Measurements from ENCODE around the gene ACAT1. TPM values are rescaled to one million over a fixed set of nuclear protein-coding genes. Genes with fewer than 3 reads are reported as not detected.

ACAT1 gene
- total and polyA plus RNA-seq, 10 of the 15 experiments (the other 5 are each of a cell fraction or from before 2014, with no cell fraction given): 57.1 to 139 (median 91.2) TPM

DNA sequence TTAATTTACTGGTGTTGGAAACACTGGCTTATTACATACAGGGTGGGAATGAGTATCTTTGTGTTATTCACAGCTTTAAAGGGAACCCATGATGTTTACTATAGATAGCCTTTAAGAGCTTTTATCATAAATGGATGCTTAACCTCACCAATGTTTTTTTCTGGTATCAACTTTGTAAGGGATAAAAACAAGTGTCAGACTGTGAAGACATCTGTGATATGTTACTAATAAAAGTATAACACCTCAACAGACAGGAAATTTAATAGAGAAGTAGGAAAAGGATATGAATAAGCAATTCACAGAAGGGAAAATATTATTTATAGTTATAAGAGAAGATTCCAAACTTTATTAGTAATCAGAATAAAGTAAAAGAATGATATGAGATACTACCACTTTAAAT lies 46.3 kb downstream of the ACAT1 start:
- H3K27ac ChIP-seq (ENCODE audit: control insufficient read depth, insufficient read depth): no peak overlapping the region
- H2AFZ ChIP-seq (ENCODE audit: control insufficient read depth, low read depth, low read length): no peak overlapping the region
- DNase-seq (ENCODE audit: low read depth, low spot score) (no peak), ATAC-seq (no peak), FAIRE-seq (no peak)
- H3K27me3 ChIP-seq (replicated peaks in 1 of 2; ENCODE audit: control insufficient read depth in 2 of 2, insufficient read depth in 2 of 2, low read length in 1 of 2): no peaks in the 10 kb centered on the region
- ChIA-PET RAD21 (ENCODE audit: unreplicated experiment) (no interaction called here), SMC1A (ENCODE audit: uncharacterized antibody, unreplicated experiment) (no interaction called here), CTCF (no interaction called here), POLR2A (no interaction called here)
- H3K4me1 ChIP-seq (ENCODE audit: control insufficient read depth, insufficient read depth, low read length): peaks cover 6% of the 10 kb centered on the region
- no peak overlapping the region for H3K4me3 ChIP-seq
- H3K79me2 ChIP-seq (ENCODE audit: control insufficient read depth, insufficient read depth, low read length): no peaks in the 10 kb centered on the region
- BruUV-seq (replicated peaks): no TSS peak
- H3K9ac ChIP-seq (ENCODE audit: control insufficient read depth, insufficient read depth, low read length): no peak overlapping the region
- in situ Hi-C loops (cut with MboI) (no loop called here), intact Hi-C loops (cut with micrococcal nuclease; ENCODE audit: unreplicated experiment) (no loop called here)
- peaks cover 2 to 52% of the 10 kb centered on the region in 2 experiments for H3K36me3 ChIP-seq (ENCODE audit: control insufficient read depth in 2 of 2, insufficient read depth in 2 of 2, low read length in 1 of 2)
- no peaks in the 10 kb centered on the region for H4K20me1 ChIP-seq (ENCODE audit: control insufficient read depth, insufficient read depth)
- H3K9me3 ChIP-seq (replicated peaks; ENCODE audit: control insufficient read depth, insufficient read depth, low read length): no peaks in the 10 kb centered on the region
- H3K4me2 ChIP-seq (ENCODE audit: control insufficient read depth, insufficient read depth): no peak overlapping the region
- TF ChIP-seq ATF3 (IDR thresholded peaks at IDR 0.05; ENCODE audit: borderline replicate concordance, extremely low read depth, low read depth, low read length) (no peak), SMC3 (IDR thresholded peaks at IDR 0.05; ENCODE audit: borderline replicate concordance, low read length) (no peak), STAT1 (conservative IDR thresholded peaks at IDR 0.05) (no peak), EP300 (IDR thresholded peaks at IDR 0.05; ENCODE audit: borderline replicate concordance in 1 of 2, control insufficient read depth in 1 of 2, low read depth in 2 of 2, low read length in 2 of 2) (no peak), LARP7 (IDR thresholded peaks at IDR 0.05) (no peak), RELA (IDR thresholded peaks at IDR 0.05; ENCODE audit: borderline replicate concordance, partially characterized antibody) (no peak), HDAC2 (IDR thresholded peaks at IDR 0.05) (no peak), ETV6 (conservative IDR thresholded peaks at IDR 0.05 in 1 of 2, IDR thresholded peaks at IDR 0.05 in 1 of 2; ENCODE audit: borderline replicate concordance in 1 of 2, low read depth in 1 of 2) (no peak), ZNF592 (IDR thresholded peaks at IDR 0.05) (no peak), TCF7 (IDR thresholded peaks at IDR 0.05; ENCODE audit: borderline replicate concordance) (no peak), RAD21 (IDR thresholded peaks at IDR 0.05; ENCODE audit: insufficient read depth, low read depth, low read length) (no peak)
- TF ChIP-seq, protein P1, sequence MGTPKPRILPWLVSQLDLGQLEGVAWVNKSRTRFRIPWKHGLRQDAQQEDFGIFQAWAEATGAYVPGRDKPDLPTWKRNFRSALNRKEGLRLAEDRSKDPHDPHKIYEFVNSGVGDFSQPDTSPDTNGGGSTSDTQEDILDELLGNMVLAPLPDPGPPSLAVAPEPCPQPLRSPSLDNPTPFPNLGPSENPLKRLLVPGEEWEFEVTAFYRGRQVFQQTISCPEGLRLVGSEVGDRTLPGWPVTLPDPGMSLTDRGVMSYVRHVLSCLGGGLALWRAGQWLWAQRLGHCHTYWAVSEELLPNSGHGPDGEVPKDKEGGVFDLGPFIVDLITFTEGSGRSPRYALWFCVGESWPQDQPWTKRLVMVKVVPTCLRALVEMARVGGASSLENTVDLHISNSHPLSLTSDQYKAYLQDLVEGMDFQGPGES (IDR thresholded peaks at IDR 0.05): no peak
- TF ChIP-seq, protein P2, sequence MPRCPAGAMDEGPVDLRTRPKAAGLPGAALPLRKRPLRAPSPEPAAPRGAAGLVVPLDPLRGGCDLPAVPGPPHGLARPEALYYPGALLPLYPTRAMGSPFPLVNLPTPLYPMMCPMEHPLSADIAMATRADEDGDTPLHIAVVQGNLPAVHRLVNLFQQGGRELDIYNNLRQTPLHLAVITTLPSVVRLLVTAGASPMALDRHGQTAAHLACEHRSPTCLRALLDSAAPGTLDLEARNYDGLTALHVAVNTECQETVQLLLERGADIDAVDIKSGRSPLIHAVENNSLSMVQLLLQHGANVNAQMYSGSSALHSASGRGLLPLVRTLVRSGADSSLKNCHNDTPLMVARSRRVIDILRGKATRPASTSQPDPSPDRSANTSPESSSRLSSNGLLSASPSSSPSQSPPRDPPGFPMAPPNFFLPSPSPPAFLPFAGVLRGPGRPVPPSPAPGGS (IDR thresholded peaks at IDR 0.05; ENCODE audit: borderline replicate concordance, insufficient read depth, low read depth, low read length, poor library complexity, severe bottlenecking): no peak
- TF ChIP-seq, protein P3, sequence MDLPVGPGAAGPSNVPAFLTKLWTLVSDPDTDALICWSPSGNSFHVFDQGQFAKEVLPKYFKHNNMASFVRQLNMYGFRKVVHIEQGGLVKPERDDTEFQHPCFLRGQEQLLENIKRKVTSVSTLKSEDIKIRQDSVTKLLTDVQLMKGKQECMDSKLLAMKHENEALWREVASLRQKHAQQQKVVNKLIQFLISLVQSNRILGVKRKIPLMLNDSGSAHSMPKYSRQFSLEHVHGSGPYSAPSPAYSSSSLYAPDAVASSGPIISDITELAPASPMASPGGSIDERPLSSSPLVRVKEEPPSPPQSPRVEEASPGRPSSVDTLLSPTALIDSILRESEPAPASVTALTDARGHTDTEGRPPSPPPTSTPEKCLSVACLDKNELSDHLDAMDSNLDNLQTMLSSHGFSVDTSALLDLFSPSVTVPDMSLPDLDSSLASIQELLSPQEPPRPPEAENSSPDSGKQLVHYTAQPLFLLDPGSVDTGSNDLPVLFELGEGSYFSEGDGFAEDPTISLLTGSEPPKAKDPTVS (IDR thresholded peaks at IDR 0.05; ENCODE audit: low read depth, low read length): no peak
